H1 (cell line): Measurements from ENCODE around the gene ACBD6. TPM values are rescaled to one million over a fixed set of nuclear protein-coding genes. Genes with fewer than 3 reads are reported as not detected.

Source experiments
- CEBPB ChIP-seq: IDR thresholded peaks from 2 replicates; pipeline ENCODE4 v1.6.1; 2012; ENCODE audit warnings: low read depth, low read length
- CREB1 ChIP-seq: IDR thresholded peaks from 2 replicates; pipeline ENCODE4 v1.6.1; 2012; ENCODE audit warnings: inconsistent platforms
- GABPA ChIP-seq: IDR thresholded peaks from 2 replicates; pipeline ENCODE4 v1.6.1; 2011; ENCODE audit warnings: mild to moderate bottlenecking, low read length, moderate library complexity, borderline replicate concordance; ENCODE audit not compliant: insufficient read depth
- SIRT6 ChIP-seq: IDR thresholded peaks from one replicate; pipeline ENCODE4 v1.7.1; 2012; ENCODE audit warnings: low read length, inconsistent platforms
- SP1 ChIP-seq: IDR thresholded peaks from 2 replicates; pipeline ENCODE4 v1.6.1; 2011; ENCODE audit warnings: low read depth, low read length
- USF2 ChIP-seq: IDR thresholded peaks from 2 replicates; pipeline ENCODE4 v1.6.1; 2011; ENCODE audit warnings: low read length, improper control_type of control experiment
- polyA plus RNA-seq, 7 experiments: library from polyadenylated mRNA; depleted of rRNA in 3 of 7; stranded (reverse) in 5 of 7; unstranded in 2 of 7; fragments of >200 nt in 5 of 7; fragments of 200-250 nt in 2 of 7; gene quantifications; 1 replicate in 5 of 7; 2 replicates in 1 of 7; 4 replicates in 1 of 7; pipeline versions ENCODE4 v1.2.1 to v1.2.3, GENCODE V29; 2011 to 2013; ENCODE audit warnings: missing spikeins in 2 of 7, mixed read lengths in 2 of 7
- total RNA-seq: library from RNA; stranded (reverse); fragmentation: NEBNext Ultra II Directional; extraction: Animal tissue kit (Norgen Biotek cat#: 25700); gene quantifications from 2 replicates; pipeline ENCODE4 v1.2.1, GENCODE V29; 2021
- TF ChIP-seq, protein P1 (sequence below): fragments of 300-600 bp; sonication (generic); IDR thresholded peaks from 2 replicates; pipeline ENCODE4 v1.7.1; 2012; ENCODE audit warnings: low read length, moderate library complexity, mild to moderate bottlenecking, inconsistent platforms; ENCODE audit not compliant: insufficient replicate concordance

ACBD6 gene
- total and polyA plus RNA-seq, 2 of the 8 experiments (the other 6 are each of a cell fraction or from before 2014, with no cell fraction given) = 52.0 to 67.7 TPM

DNA sequence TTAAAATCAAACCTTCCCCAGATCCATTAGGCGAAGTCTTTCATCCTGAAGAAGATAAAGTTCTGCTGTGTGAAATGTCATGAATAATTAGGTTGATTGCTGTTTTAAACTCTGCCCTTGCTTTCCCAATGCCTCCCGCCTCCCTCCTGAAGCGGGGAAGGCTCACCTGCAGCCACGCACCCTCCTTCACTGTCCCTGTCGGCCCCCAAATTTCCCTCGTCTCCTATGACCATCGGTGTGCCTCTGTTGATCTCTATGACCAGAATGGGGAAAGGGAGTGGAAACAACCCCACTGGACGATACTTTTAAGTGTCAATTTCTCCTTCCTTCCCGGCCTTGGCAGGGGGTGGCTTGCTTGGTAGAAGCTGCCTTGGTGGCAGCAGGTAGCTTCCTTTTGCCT is 237.2 kb downstream of the ACBD6 start (continued):
- TF ChIP-seq, protein P1, sequence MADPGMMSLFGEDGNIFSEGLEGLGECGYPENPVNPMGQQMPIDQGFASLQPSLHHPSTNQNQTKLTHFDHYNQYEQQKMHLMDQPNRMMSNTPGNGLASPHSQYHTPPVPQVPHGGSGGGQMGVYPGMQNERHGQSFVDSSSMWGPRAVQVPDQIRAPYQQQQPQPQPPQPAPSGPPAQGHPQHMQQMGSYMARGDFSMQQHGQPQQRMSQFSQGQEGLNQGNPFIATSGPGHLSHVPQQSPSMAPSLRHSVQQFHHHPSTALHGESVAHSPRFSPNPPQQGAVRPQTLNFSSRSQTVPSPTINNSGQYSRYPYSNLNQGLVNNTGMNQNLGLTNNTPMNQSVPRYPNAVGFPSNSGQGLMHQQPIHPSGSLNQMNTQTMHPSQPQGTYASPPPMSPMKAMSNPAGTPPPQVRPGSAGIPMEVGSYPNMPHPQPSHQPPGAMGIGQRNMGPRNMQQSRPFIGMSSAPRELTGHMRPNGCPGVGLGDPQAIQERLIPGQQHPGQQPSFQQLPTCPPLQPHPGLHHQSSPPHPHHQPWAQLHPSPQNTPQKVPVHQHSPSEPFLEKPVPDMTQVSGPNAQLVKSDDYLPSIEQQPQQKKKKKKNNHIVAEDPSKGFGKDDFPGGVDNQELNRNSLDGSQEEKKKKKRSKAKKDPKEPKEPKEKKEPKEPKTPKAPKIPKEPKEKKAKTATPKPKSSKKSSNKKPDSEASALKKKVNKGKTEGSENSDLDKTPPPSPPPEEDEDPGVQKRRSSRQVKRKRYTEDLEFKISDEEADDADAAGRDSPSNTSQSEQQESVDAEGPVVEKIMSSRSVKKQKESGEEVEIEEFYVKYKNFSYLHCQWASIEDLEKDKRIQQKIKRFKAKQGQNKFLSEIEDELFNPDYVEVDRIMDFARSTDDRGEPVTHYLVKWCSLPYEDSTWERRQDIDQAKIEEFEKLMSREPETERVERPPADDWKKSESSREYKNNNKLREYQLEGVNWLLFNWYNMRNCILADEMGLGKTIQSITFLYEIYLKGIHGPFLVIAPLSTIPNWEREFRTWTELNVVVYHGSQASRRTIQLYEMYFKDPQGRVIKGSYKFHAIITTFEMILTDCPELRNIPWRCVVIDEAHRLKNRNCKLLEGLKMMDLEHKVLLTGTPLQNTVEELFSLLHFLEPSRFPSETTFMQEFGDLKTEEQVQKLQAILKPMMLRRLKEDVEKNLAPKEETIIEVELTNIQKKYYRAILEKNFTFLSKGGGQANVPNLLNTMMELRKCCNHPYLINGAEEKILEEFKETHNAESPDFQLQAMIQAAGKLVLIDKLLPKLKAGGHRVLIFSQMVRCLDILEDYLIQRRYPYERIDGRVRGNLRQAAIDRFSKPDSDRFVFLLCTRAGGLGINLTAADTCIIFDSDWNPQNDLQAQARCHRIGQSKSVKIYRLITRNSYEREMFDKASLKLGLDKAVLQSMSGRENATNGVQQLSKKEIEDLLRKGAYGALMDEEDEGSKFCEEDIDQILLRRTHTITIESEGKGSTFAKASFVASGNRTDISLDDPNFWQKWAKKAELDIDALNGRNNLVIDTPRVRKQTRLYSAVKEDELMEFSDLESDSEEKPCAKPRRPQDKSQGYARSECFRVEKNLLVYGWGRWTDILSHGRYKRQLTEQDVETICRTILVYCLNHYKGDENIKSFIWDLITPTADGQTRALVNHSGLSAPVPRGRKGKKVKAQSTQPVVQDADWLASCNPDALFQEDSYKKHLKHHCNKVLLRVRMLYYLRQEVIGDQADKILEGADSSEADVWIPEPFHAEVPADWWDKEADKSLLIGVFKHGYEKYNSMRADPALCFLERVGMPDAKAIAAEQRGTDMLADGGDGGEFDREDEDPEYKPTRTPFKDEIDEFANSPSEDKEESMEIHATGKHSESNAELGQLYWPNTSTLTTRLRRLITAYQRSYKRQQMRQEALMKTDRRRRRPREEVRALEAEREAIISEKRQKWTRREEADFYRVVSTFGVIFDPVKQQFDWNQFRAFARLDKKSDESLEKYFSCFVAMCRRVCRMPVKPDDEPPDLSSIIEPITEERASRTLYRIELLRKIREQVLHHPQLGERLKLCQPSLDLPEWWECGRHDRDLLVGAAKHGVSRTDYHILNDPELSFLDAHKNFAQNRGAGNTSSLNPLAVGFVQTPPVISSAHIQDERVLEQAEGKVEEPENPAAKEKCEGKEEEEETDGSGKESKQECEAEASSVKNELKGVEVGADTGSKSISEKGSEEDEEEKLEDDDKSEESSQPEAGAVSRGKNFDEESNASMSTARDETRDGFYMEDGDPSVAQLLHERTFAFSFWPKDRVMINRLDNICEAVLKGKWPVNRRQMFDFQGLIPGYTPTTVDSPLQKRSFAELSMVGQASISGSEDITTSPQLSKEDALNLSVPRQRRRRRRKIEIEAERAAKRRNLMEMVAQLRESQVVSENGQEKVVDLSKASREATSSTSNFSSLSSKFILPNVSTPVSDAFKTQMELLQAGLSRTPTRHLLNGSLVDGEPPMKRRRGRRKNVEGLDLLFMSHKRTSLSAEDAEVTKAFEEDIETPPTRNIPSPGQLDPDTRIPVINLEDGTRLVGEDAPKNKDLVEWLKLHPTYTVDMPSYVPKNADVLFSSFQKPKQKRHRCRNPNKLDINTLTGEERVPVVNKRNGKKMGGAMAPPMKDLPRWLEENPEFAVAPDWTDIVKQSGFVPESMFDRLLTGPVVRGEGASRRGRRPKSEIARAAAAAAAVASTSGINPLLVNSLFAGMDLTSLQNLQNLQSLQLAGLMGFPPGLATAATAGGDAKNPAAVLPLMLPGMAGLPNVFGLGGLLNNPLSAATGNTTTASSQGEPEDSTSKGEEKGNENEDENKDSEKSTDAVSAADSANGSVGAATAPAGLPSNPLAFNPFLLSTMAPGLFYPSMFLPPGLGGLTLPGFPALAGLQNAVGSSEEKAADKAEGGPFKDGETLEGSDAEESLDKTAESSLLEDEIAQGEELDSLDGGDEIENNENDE = no peak
- TF ChIP-seq CEBPB = no peak
- no peak for TF ChIP-seq SIRT6
- TF ChIP-seq USF2 = no peak
- TF ChIP-seq CREB1 = no peak
- no peak for TF ChIP-seq GABPA
- no peak for TF ChIP-seq SP1
- TF ChIP-seq, all 59 proteins: peak for 0
